Left lung (tissue), 10 donors: ENCODE results near the gene COL18A1. TPM values are rescaled to one million over a fixed set of nuclear protein-coding genes. Genes with fewer than 3 reads are reported as not detected.

Source experiments
- ATAC-seq: fragments of 200-7000 bp; cut with Tn5 transposase; one replicate; pipeline ENCODE4 v1.9.1; 2020; ENCODE audit warnings: moderate library complexity
- DNase-seq, 4 donors: peaks; one replicate each; pipeline ENCODE4 v3.0.0-alpha.2; 2013 to 2020
- H3K27ac ChIP-seq, 2 donors: fragments of 200-600 bp; sonication (generic) in 1 of 2; one replicate each; pipeline versions ENCODE4 v1.5.0 to v1.8.0; 2020 to 2021
- H3K27me3 ChIP-seq, 2 donors: fragments of 200-600 bp; sonication (generic) in 1 of 2; one replicate each; pipeline versions ENCODE4 v1.5.0 to v1.8.0; 2020 to 2021
- H3K36me3 ChIP-seq, 2 donors: fragments of 200-600 bp; sonication (generic) in 1 of 2; one replicate each; pipeline versions ENCODE4 v1.5.0 to v1.8.0; 2020 to 2021
- H3K4me1 ChIP-seq, 2 donors: fragments of 200-600 bp; one replicate each; pipeline ENCODE4 v1.8.0; 2021
- H3K4me3 ChIP-seq, 2 donors: fragments of 200-600 bp; sonication (generic) in 1 of 2; one replicate each; pipeline versions ENCODE4 v1.5.0 to v1.8.0; 2020 to 2021; ENCODE audit warnings: mild to moderate bottlenecking in 1 of 2
- H3K9me3 ChIP-seq, 2 donors: fragments of 200-600 bp; sonication (generic) in 1 of 2; one replicate each; pipeline versions ENCODE4 v1.5.0 to v1.8.0; 2020 to 2021
- CTCF ChIP-seq, 2 donors: fragments of 200-600 bp; sonication (generic) in 1 of 2; IDR thresholded peaks; one replicate each; pipeline versions ENCODE4 v1.5.0 to v1.8.0; 2021; ENCODE audit warnings: antibody characterized with exemption in 2 of 2
- intact Hi-C, 2 donors: fragments of 100-400 bp; cut with DNase I; formaldehyde crosslinking; loops; one replicate each; pipeline versions ENCODE4 v1.11.2 to v1.14.2; 2022
- polyA plus RNA-seq, 6 donors: library from polyadenylated mRNA; unstranded; fragments of 120-200 nt; gene quantifications; one replicate each; pipeline ENCODE4 v1.2.1, GENCODE V29; 2013; ENCODE audit not compliant: insufficient read length in 6 of 6
- total RNA-seq, 2 donors: library from RNA; stranded (reverse); fragmentation: NEBNext Ultra II Directional; extraction: Animal tissue kit (Norgen Biotek cat#: 25700); gene quantifications; one replicate each; pipeline ENCODE4 v1.2.1, GENCODE V29; 2021
- donor health status: DM: no; HTN: yes; CAD: no.
- donor health status: DM: no; HTN: no; CAD: no.

The COL18A1 gene
- total and polyA plus RNA-seq, 8 donors = 39.3 to 90.2 (median 64.0) TPM

- Histone ChIP-seq H3K9me3 (peaks cover 0 to 4% of the 10 kb centered on the region in 2 donors), H3K4me1 (peaks cover 9 to 10% of the 10 kb centered on the region in 2 donors), H3K27ac (no peak overlapping the region), H3K27me3 (peaks cover 0 to 8% of the 10 kb centered on the region in 2 donors), H3K36me3 (peaks cover 0 to 10% of the 10 kb centered on the region in 2 donors), H3K4me3 (no peak overlapping the region)
- intact Hi-C loops = no loop called here
- TF ChIP-seq CTCF (IDR thresholded peaks at IDR 0.05) = no peak
- DNase-seq = peak in 1 of 4 donors; percentile 59
- no peak for ATAC-seq
Observed at GRCh38 chr21:45466330-45467220, 61.6 kb downstream of the COL18A1 start.

GRCh38 chr21:45467221-45467779 lies 62.3 kb downstream of the COL18A1 start:
- no peak for TF ChIP-seq CTCF (IDR thresholded peaks at IDR 0.05)
- Histone ChIP-seq H3K9me3 (peaks cover 0 to under 1% of the 10 kb centered on the region in 2 donors), H3K27me3 (peaks cover 0 to 8% of the 10 kb centered on the region in 2 donors), H3K4me3 (no peak overlapping the region), H3K36me3 (peaks cover 0 to 10% of the 10 kb centered on the region in 2 donors), H3K27ac (no peak overlapping the region), H3K4me1 (peaks cover 15 to 16% of the 10 kb centered on the region in 2 donors)
- ATAC-seq (no peak), DNase-seq (peak in 1 of 4 donors; percentile 61)
- intact Hi-C loops = no loop called here

GRCh38 chr21:45468051-45468970 lies 63.3 kb downstream of the COL18A1 start:
- Histone ChIP-seq H3K4me1 (peaks cover 15 to 18% of the 10 kb centered on the region in 2 donors), H3K4me3 (no peak overlapping the region), H3K9me3 (no peaks in the 10 kb centered on the region), H3K27ac (no peak overlapping the region), H3K27me3 (peaks cover 0 to 8% of the 10 kb centered on the region in 2 donors), H3K36me3 (peaks cover 0 to 10% of the 10 kb centered on the region in 2 donors)
- peak in 1 of 4 donors; percentile 76 for DNase-seq
- no peak for TF ChIP-seq CTCF (IDR thresholded peaks at IDR 0.05)
- no peak for ATAC-seq
- intact Hi-C loops = no loop called here

- intact Hi-C loops = no loop called here
- Histone ChIP-seq H3K27me3 (peaks cover 0 to 8% of the 10 kb centered on the region in 2 donors), H3K27ac (no peak overlapping the region), H3K4me3 (no peak overlapping the region), H3K9me3 (no peaks in the 10 kb centered on the region), H3K36me3 (peaks cover 0 to 10% of the 10 kb centered on the region in 2 donors), H3K4me1 (peaks cover 15 to 18% of the 10 kb centered on the region in 2 donors)
- no peak for TF ChIP-seq CTCF (IDR thresholded peaks at IDR 0.05)
- DNase-seq (peak in 1 of 4 donors; percentile 60), ATAC-seq (no peak)
Observed at GRCh38 chr21:45468971-45469272, 64.0 kb downstream of the COL18A1 start.
